Activated CD4-positive, alpha-beta T cell treated with anti-CD3 and anti-CD28 coated beads for 36 hours (primary cell): ENCODE measurements around the gene GMIP. TPM values are rescaled to one million over a fixed set of nuclear protein-coding genes. Genes with fewer than 3 reads are reported as not detected.
"Not testable (repeated sequence)": the region's sequence is repeated elsewhere in the genome, so short reads cannot be mapped to it uniquely, and the experiment has no call there.

Experiments used
- ATAC-seq: fragments of 200-7000 bp; cut with Tn5 transposase; one replicate; pipeline ENCODE4 v1.10.0; 2021; ENCODE audit warnings: mild to moderate bottlenecking, moderate library complexity
- CTCF ChIA-PET: fragments of 350-600 bp; sonication (Branson Sonifier 250); formaldehyde crosslinking; loops from one replicate; lab custom pipeline; 2021; ENCODE audit warnings: antibody characterized with exemption; lab: Charles Lee
- POLR2A ChIA-PET: fragments of 350-600 bp; sonication (Branson Sonifier 250); formaldehyde crosslinking; loops from one replicate; lab custom pipeline; 2021; ENCODE audit warnings: antibody characterized with exemption, inconsistent platforms; lab: Charles Lee
- DNase-seq: peaks from one replicate; pipeline ENCODE4 v3.0.0-alpha.2; 2020
- H3K27ac Mint-ChIP-seq: one replicate; pipeline ENCODE4 v1.8.0; 2021; ENCODE audit warnings: mixed read lengths
- H3K27me3 Mint-ChIP-seq: one replicate; pipeline ENCODE4 v1.8.0; 2021; ENCODE audit warnings: mixed read lengths
- H3K36me3 Mint-ChIP-seq: one replicate; pipeline ENCODE4 v1.8.0; 2021; ENCODE audit warnings: low read depth, mixed read lengths
- H3K4me1 Mint-ChIP-seq: one replicate; pipeline ENCODE4 v1.8.0; 2021; ENCODE audit warnings: mixed read lengths
- H3K4me3 Mint-ChIP-seq: one replicate; pipeline ENCODE4 v1.8.0; 2021; ENCODE audit warnings: mild to moderate bottlenecking, moderate library complexity, mixed read lengths
- H3K9me3 Mint-ChIP-seq: one replicate; pipeline ENCODE4 v1.8.0; 2021; ENCODE audit warnings: low read depth, mixed read lengths
- intact Hi-C, 2 experiments: fragments of 100-400 bp; cut with DNase I in 1 of 2; cut with micrococcal nuclease in 1 of 2; formaldehyde crosslinking; loops; one replicate each; pipeline versions ENCODE4 v1.14.2 to v1.15.1; 2022 to 2024; cut with DNase I, micrococcal nuclease
- total RNA-seq, 2 experiments: library from RNA; stranded (reverse); gene quantifications; one replicate each; pipeline ENCODE4 v1.2.3, GENCODE V29; 2021

The GMIP gene
- total RNA-seq, 2 experiments from 2014 or later: 54.9 to 56.6 TPM

GRCh38 chr19:19624032-19624570, 19.4 kb downstream of the GMIP start:
- no peak overlapping the region for H3K4me3 Mint-ChIP-seq
- ChIA-PET CTCF (interaction anchor here (0.6 kb wide), 2 partner anchors 26 to 70 kb away, joined by 3 read pairs; no protein-coding TSS in a partner anchor), POLR2A (interaction anchor here (0.6 kb wide), 1 partner anchor 12 kb away, joined by 3 read pairs; no protein-coding TSS in a partner anchor)
- no peaks in the 10 kb centered on the region for H3K27me3 Mint-ChIP-seq
- H3K27ac Mint-ChIP-seq: no peak overlapping the region
- ATAC-seq: no peak
- peaks cover 7% of the 10 kb centered on the region for H3K36me3 Mint-ChIP-seq
- intact Hi-C loops: no loop called here
- no peaks in the 10 kb centered on the region for H3K9me3 Mint-ChIP-seq
- DNase-seq: no peak
- H3K4me1 Mint-ChIP-seq: peaks cover 28% of the 10 kb centered on the region

DNA sequence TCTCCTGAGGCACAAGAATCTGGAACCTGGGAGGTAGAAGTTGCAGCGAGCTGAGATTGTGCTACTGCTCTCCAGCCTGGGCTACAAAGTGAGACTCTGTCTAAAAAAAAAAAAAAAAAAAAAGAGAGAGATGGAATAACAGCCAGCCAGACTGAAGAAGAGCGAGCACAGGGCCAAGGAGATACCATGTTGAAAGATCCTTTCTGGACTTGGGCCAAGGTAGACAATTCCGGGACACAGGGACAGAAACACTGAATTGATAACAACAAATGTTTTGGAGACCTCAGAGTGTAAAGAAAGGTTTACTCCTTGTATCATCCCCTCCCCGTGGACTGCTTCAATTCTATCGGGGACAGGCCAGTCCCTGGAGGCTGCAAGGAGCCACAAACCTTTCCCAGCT, 20.1 kb downstream of the GMIP start:
- no peak for ATAC-seq
- Mint-ChIP-seq H3K27me3 (no peaks in the 10 kb centered on the region), H3K9me3 (no peaks in the 10 kb centered on the region), H3K4me3 (no peak overlapping the region), H3K36me3 (peaks cover 5% of the 10 kb centered on the region), H3K4me1 (peaks cover 27% of the 10 kb centered on the region), H3K27ac (no peak overlapping the region)
- no peak for DNase-seq
- intact Hi-C loops: no loop called here
- ChIA-PET POLR2A (no interaction called here), CTCF (interaction anchor here (1.1 to 1.3 kb wide), 2 partner anchors 8 to 21 kb away, joined by 3 to 6 read pairs; no protein-coding TSS in a partner anchor)

- CTCF ChIA-PET: interaction anchor here (0.6 to 1.5 kb wide), 4 partner anchors 12 to 215 kb away, joined by 3 read pairs; partner anchors contain the start of gene GATAD2A
These were observed 23.6 kb downstream of the GMIP start for GRCh38 chr19:19619849-19620210.

DNA sequence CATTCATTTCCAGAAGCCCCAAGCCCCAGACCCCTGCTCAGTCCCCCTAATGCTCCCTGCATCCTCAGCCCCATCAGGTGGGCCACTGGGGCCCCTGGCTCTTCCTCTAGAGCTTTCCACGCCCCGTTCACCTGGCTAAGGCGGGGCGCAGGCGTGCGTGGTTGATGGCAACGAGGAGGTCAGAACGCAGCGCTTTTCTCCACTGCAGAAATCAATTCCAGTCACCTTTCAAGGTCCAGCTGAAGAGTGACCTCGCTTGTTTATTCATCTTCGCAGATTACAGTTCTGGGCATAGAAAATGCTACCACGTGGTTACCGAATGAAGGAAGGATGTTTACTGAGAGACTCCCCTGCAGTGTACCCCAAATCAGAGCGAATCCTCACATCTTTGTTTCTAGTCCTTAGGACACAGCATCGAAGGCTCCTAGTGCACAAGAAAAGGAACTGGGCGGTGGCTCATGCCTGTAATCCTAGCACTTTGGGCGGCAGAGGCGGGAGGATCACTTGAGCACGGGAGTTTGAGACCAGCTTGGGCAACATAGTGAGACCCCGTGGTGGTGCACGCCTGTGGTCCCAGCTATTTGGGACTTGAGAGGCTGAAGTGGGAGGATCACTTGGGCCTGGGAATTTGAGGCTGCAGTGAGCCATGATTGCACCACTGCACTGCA, 24.1 kb downstream of the GMIP start:
- ChIA-PET CTCF (interaction anchor here (0.6 to 1.5 kb wide), 3 partner anchors 14 to 108 kb away, joined by 3 read pairs; no protein-coding TSS in a partner anchor), POLR2A (interaction anchor here (0.6 kb wide), 1 partner anchor 11 kb away, joined by 4 read pairs; no protein-coding TSS in a partner anchor)
- DNase-seq (no peak), ATAC-seq (no peak)
- Mint-ChIP-seq H3K27ac (peak overlapping the region; percentile 56), H3K4me1 (peaks cover 41% of the 10 kb centered on the region), H3K9me3 (no peaks in the 10 kb centered on the region), H3K4me3 (peak overlapping the region; percentile 91), H3K36me3 (peaks cover 1% of the 10 kb centered on the region), H3K27me3 (no peaks in the 10 kb centered on the region)
- intact Hi-C loops: loop anchor here (2.0 kb wide), 2 partner anchors 21 to 79 kb away; no protein-coding TSS in a partner anchor

More at GRCh38 chr19:19619849-19620210, 23.6 kb downstream of the GMIP start:
- no peak overlapping the region for H3K4me3 Mint-ChIP-seq
- ATAC-seq (no peak), DNase-seq (no peak)
- peaks cover 38% of the 10 kb centered on the region for H3K4me1 Mint-ChIP-seq
- H3K27me3 Mint-ChIP-seq: no peaks in the 10 kb centered on the region
- POLR2A ChIA-PET: no interaction called here
- H3K9me3 Mint-ChIP-seq: no peaks in the 10 kb centered on the region
- intact Hi-C loops: loop anchor here (2.0 kb wide), 2 partner anchors 21 to 79 kb away; no protein-coding TSS in a partner anchor
- H3K27ac Mint-ChIP-seq: no peak overlapping the region
- no peaks in the 10 kb centered on the region for H3K36me3 Mint-ChIP-seq

DNA sequence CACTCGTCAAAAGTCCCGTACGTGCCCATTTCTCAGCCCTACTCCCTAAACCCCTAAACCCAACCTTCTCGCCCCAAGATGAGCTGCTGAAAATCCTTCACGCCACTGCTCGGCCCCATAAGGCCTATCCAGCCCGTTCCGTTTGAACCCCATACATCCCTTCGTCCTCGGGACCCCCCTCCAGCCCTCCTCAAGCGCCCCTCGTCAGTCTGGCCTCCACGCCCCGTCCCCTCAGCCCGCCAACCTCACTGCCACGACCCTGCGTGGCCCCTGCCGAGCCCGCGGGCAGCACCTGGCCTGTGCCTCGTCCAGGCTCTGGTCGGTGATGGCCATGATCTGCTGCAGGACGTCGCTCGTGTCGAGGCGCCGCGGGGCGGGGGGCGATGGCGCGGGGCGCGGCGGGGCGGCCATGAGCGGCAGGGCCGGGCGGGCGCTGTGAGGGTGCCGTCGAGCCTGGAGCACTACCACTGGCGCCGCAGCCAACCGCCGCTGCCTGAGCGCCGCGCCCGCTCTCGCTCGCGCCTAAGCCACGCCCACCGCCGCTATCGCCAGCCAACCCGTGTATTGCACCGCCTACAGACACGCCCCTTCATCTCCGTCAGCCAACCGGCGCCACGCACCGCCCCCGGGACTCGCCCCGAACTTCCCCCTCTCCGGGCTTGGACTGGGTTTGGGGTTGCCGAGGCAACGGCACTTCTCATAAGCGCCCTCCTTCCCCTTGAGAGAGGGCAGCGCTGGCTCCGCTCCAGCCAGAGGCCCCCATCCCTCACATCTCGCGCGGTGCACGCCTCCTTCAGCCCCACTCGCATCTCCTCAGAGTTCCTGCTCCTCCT, 25.0 kb downstream of the GMIP start, which contains the start of gene PBX4:
Gene PBX4 (minus strand): TSS at position 469 of the 833 bp plus-strand sequence. CDS start 58 bp downstream, at position 411.
- CTCF ChIA-PET: interaction anchor here (1.5 kb wide), 1 partner anchor 13 kb away, joined by 3 read pairs; no protein-coding TSS in a partner anchor
- ATAC-seq: peak; percentile 93
- Mint-ChIP-seq H3K36me3 (peaks cover 5% of the 10 kb centered on the region), H3K9me3 (no peaks in the 10 kb centered on the region), H3K27me3 (no peaks in the 10 kb centered on the region), H3K27ac (peak within 1 kb of the TSS; percentile 90), H3K4me3 (peak within 1 kb of the TSS; percentile 91), H3K4me1 (peaks cover 46% of the 10 kb centered on the region)
- peak; percentile 99 for DNase-seq
- POLR2A ChIA-PET: interaction anchor here (0.6 kb wide), 1 partner anchor 11 kb away, joined by 4 read pairs; no protein-coding TSS in a partner anchor
- intact Hi-C loops: loop anchor here (1.0 to 2.0 kb wide), 8 partner anchors 20 to 213 kb away; partner anchors contain the start of genes GMIP (in 2 of the 2), ATP13A1 (in 1 of the 2) and GATAD2A (in 1 of the 2)

- no peaks in the 10 kb centered on the region for H3K9me3 Mint-ChIP-seq
- no peaks in the 10 kb centered on the region for H3K27me3 Mint-ChIP-seq
- H3K36me3 Mint-ChIP-seq: peaks cover 11% of the 10 kb centered on the region
- ChIA-PET CTCF (interaction anchor here (2.0 to 2.4 kb wide), 2 partner anchors 10 to 13 kb away, joined by 6 to 7 read pairs; no protein-coding TSS in a partner anchor), POLR2A (interaction anchor here (0.6 to 1.0 kb wide), 3 partner anchors 9 to 936 kb away, joined by 3 to 8 read pairs (median 3); no protein-coding TSS in a partner anchor)
- ATAC-seq: peak; percentile 56
- peak; percentile 70 for DNase-seq
- peak overlapping the region; percentile 87 for H3K27ac Mint-ChIP-seq
- H3K4me1 Mint-ChIP-seq: peaks cover 59% of the 10 kb centered on the region
- H3K4me3 Mint-ChIP-seq: peak overlapping the region; percentile 22
- intact Hi-C loops: no loop called here
These were observed 28.4 kb downstream of the GMIP start for GRCh38 chr19:19615086-19615485.

GRCh38 chr19:19613506-19613905, 30.0 kb downstream of the GMIP start:
- no peak overlapping the region for H3K4me3 Mint-ChIP-seq
- POLR2A ChIA-PET: no interaction called here
- peaks cover 58% of the 10 kb centered on the region for H3K4me1 Mint-ChIP-seq

DNA sequence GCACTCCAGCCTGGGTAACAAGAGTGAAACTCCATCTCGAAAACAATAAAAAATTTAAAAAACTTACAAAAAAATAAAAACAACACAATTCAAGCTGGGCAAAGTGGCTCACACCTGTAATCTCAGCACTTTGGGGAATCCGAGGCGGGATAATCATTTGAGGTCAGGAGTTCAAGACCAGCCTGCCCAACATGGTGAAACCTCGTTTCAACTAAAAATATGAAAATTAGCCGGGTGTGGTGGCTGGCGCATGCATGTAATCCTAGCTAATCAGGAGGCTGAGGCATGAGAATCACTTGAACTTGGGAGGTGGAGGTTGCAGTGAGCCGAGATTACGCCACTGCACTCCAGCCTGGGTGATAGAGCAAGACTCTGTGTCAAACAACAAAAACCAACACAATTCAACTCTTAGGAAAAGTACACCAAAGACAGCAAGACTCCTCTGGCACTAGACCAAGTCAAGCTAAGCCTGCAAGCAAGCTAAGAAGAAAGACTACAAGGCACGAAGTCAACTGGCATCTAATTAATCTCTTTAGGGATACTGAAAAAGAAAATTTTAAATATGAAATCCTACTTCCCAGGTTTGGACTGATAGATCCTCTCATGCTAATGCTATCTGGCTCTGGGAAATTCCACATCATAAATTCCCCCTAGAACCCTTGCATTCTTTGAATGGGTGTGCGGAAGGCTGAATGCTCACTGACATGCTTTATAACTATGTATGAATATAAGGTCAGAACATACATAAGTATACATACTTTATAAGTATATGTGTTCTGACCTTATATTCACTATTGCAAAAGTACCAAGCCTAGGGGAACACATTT, 32.9 kb downstream of the GMIP start:
- Mint-ChIP-seq H3K4me1 (peaks cover 53% of the 10 kb centered on the region), H3K9me3 (no peaks in the 10 kb centered on the region), H3K27me3 (no peaks in the 10 kb centered on the region), H3K36me3 (peaks cover 28% of the 10 kb centered on the region), H3K27ac (no peak overlapping the region), H3K4me3 (no peak overlapping the region)
- ChIA-PET CTCF (interaction anchor here (0.7 to 1.1 kb wide), 5 partner anchors 9 to 72 kb away, joined by 3 read pairs; no protein-coding TSS in a partner anchor), POLR2A (no interaction called here)
- DNase-seq (no peak), ATAC-seq (no peak)
- intact Hi-C loops: no loop called here

More at GRCh38 chr19:19613506-19613905, 30.0 kb downstream of the GMIP start:
- ATAC-seq (no peak), DNase-seq (no peak)
- CTCF ChIA-PET: interaction anchor here (0.8 to 2.4 kb wide), 3 partner anchors 8 to 60 kb away, joined by 3 to 7 read pairs (median 4); no protein-coding TSS in a partner anchor
- no peak overlapping the region for H3K27ac Mint-ChIP-seq
- intact Hi-C loops: no loop called here
- H3K9me3 Mint-ChIP-seq: no peaks in the 10 kb centered on the region
- H3K27me3 Mint-ChIP-seq: no peaks in the 10 kb centered on the region
- H3K36me3 Mint-ChIP-seq: peaks cover 19% of the 10 kb centered on the region

DNA sequence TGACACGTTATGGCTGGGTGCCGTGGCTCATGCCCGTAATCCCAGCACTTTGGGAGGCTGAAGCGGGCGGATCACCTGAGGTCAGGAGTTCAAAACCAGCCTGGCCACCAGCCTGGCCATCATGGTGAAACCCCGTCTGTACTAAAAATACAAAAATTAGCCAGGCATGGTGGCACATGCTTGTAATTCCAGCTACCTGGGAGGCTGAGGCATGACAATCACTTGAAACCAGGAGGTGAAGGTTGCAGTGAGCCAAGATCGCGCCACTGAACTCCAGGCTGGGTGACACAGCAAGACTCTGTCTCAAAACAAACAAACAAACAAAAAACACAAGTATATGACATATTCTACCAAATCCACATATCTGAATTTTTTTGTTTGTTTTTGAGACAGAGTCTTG, 36.8 kb downstream of the GMIP start:
- intact Hi-C loops: loop anchor here (1.0 kb wide), 1 partner anchor 8 kb away; no protein-coding TSS in a partner anchor
- H3K4me1 Mint-ChIP-seq: peaks cover 57% of the 10 kb centered on the region
- POLR2A ChIA-PET: interaction anchor here (0.6 kb wide), 1 partner anchor 9 kb away, joined by 3 read pairs; no protein-coding TSS in a partner anchor
- peak overlapping the region; percentile 74 for H3K27ac Mint-ChIP-seq
- H3K4me3 Mint-ChIP-seq, H3K9me3 Mint-ChIP-seq, DNase-seq, ATAC-seq, H3K27me3 Mint-ChIP-seq: not testable (repeated sequence)
- peaks cover 21% of the 10 kb centered on the region for H3K36me3 Mint-ChIP-seq
- CTCF ChIA-PET: interaction anchor here (0.7 to 1.2 kb wide), 4 partner anchors 10 to 56 kb away, joined by 3 to 4 read pairs (median 3); no protein-coding TSS in a partner anchor
